Measurements from ENCODE around the gene SLX1B.
"Not testable (repeated sequence)": the region's sequence is repeated elsewhere in the genome, so short reads cannot be mapped to it uniquely, and the experiment has no call there.

SLX1B gene

DNA sequence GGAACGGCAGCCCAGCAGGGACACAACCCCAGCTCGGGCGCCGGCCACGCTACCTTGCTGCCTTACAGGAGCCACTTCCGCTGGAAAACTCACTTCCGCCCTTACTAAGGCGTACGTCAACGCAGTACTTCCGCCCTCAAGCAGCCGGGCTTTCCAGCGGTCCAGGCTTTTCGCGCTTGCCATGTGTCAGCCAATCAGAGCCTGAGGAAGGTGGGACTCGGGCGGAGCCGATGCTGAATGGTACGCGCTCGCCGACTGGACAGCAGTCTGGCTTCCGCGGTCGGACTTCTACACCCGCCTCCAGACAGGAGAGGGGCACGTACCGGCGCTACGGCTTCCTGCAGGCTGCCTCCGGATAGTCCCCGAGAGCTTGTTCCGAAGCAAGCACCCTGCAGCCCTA, at the start of gene SLX1B, which contains the start of gene BOLA2:
Gene SLX1B (plus strand): TSS at position 265 of the 400 bp plus-strand sequence.
Gene BOLA2 (minus strand): TSS at position 83 of the 400 bp plus-strand sequence. CDS start 98 bp downstream, outside the sequence.
- not testable (repeated sequence) for DNase-seq (ENCODE audit: low spot score)

GRCh38 chr16:29405249-29405648, 49.1 kb upstream of the SLX1B start:
- not testable (repeated sequence) for DNase-seq (ENCODE audit: low spot score)

DNA sequence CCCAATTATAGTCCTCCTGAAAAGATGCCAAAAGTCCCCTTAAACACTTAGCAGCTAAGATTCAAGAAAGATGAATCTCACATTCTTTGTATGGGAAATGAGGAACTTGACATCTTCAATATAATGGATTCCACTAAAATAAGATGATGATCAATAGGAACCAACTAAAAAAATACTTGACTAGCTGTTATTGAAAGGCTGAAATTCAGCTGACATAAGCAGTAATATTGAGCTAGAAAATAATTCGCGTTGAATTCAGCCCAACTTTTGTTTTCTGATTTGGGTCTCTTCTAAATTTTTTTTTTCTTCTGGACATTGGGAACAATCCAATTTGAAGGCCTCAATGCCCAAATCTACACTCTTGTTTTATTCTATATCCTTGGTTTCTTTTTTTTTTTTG, 30.7 kb upstream of the SLX1B start:
- DNase-seq (ENCODE audit: low spot score) = not testable (repeated sequence)

- not testable (repeated sequence) for DNase-seq (ENCODE audit: low spot score)
Measured at GRCh38 chr16:29425390-29425789, 28.9 kb upstream of the SLX1B start.

- not testable (repeated sequence) for DNase-seq (ENCODE audit: low spot score)
Measured at GRCh38 chr16:29453754-29454153, 579 bp upstream of the SLX1B start.

DNA sequence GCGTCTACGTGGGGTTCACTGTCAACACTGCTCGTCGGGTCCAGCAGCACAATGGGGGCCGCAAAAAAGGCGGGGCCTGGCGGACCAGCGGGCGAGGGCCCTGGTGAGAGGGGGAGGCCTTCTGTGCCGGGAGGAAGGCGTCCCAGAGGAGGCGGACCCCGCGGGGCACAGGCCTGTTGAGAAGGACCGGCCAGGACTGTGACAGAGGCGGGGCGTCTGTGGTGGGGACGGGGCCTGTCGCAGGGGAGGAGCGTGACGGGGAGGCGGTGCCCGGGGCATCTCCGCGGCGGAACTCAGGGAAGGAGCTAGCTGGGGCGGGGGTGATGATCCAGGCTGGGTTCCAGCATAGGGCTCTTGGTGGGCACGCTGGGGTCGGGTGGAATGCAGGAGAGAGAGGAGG, 495 bp downstream of the SLX1B start:
- DNase-seq (ENCODE audit: low spot score) = not testable (repeated sequence)

- not testable (repeated sequence) for DNase-seq (ENCODE audit: low spot score)
Measured at GRCh38 chr16:29457660-29458059, 3.3 kb downstream of the SLX1B start.

DNA sequence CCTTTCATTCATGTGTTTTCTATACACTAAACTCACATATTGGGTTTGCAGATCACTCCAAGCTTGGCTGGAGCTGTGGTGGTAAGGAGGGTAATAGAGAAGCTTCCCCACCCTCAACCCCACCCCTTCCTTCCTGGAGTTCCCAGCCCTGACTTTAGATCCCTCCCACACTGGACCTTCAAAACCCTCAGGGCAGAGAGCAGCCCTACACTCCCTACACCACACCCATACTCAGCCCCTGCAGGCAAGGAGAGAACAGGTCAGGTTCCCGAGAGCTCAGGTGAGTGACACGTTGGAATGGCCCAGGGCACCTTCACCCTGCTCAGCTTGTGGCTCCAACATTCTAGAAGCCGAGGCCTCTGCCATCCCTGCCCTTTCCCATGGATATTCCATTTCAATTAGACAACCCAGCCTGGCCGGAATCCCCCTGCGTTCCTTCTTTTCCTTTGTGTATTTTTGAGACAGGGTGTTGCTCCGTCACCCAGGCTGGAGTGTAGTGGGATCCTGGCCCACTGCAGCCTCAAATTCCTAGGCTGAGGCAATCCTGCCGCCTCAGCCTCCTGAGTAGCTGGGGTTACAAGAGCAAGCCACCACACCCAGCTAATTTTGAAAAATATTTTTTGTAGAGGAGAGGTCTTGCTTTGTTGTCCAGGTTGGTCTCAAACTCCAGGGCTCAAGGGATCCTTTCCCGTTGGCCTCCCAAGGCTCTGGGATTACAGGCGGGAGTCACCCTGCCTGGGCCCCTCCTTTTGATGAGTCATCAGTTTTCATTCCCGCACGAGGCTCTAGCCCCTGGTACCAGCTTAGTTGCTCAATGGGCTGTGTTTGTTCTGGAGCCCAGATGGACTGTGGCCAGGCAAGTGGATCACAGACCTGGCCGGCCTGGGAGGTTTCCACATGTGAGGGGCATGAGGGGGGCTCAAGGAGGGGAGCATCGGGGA, 5.6 kb downstream of the SLX1B start, which contains the start of gene SULT1A4:
Gene SULT1A4 (plus strand): TSS at position 208 of the 941 bp plus-strand sequence. CDS start 1,473 bp downstream, outside the sequence.
- DNase-seq (ENCODE audit: low spot score) = not testable (repeated sequence)

DNA sequence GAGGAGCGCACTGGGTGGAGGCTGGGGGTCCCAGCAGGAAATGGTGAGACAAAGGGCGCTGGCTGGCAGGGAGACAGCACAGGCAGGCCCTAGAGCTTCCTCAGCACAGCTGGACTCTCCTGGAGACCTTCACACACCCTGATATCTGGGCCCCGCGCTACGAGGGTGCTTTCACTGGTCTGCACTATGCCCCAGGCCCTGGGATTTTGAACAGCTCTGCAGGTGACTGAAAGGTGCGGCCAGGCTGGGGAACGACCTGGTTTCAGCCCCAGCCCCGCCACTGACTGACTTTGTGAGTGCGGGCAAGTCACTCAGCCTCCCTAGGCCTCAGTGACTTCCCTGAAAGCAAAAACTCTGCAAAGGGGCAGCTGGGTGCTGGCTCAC, 6.3 kb downstream of the SLX1B start:
- not testable (repeated sequence) for DNase-seq (ENCODE audit: low spot score)

- DNase-seq (ENCODE audit: low spot score) = not testable (repeated sequence)
Measured at GRCh38 chr16:29465985-29466824, 11.9 kb downstream of the SLX1B start.

DNA sequence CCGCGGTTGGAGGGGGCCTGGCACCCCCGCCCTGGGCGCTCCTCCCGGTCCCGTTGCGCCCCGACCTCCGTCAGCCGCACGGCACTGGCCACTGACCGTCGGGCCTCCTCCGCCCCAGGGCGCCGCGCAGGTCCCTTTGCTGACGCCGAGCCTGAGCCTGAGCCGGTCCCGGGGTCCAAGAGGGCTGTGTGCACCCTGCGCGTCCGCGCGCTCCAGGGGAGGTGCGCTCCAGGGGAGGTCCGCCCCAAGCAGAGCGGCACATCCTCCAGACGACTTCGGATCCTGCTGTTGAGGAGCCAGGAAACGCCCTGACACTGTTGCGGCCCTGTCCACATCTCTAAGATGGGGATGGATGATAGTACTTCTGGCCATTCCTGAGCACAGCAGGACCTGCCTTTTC, 12.6 kb downstream of the SLX1B start:
- not testable (repeated sequence) for DNase-seq (ENCODE audit: low spot score)

DNA sequence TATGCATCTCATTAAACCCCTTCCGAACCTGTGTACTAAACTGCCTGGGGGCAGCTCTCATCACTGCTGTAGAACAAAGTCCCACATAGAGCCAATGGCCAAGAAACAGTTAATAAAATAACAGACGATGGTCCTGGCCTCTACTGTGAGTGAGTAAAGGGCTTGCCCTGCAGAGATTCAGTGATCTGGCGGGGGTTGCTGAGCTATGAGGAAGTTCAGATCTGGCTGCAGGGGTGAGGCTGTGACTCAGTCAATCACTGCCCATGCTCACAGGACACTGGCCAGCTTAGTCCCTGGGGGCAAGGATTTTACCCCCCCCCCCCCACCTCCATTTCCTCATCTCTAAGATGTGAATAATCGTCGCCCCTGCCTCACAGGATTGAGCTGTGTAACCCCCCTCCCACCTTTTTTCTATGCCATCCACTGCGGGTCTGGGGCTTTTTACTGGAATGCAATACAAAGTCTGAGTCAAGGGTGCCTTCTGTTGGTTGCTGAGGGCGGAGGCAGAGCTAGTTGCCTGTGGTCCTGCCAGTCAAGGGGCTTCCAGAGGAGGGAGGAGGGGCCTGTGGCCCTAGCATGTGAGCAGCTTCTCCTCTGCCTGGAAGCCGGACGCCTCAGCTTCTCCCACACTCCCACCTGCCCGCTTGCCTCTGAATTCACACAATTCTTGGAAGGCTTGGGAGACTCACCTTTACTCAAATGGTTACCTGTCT, 13.5 kb downstream of the SLX1B start:
- not testable (repeated sequence) for DNase-seq (ENCODE audit: low spot score)

GRCh38 chr16:29469660-29470059, 15.3 kb downstream of the SLX1B start:
- not testable (repeated sequence) for DNase-seq (ENCODE audit: low spot score)

GRCh38 chr16:29472065-29472464, 17.7 kb downstream of the SLX1B start:
- DNase-seq (ENCODE audit: low spot score) = not testable (repeated sequence)

DNA sequence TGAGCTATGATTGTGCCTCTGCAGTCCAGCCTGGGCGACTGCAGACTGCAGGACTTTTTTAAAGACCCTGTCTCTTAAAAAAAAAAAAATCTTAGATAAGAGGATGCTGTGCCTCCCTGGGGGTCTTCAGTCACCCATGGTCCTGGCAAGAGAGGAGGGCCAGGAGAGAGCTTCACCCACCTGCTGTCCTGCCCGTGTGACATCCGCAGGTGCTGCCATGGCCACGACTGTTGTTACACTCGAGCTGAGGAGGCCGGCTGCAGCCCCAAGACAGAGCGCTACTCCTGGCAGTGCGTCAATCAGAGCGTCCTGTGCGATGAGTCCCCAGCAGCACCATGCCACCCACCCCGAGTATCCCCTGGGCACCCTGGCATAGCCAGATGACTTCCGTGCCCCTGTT, 27.9 kb downstream of the SLX1B start:
- not testable (repeated sequence) for DNase-seq (ENCODE audit: low spot score)

GRCh38 chr16:29506308-29506707, 52.0 kb downstream of the SLX1B start, which contains the start of gene NPIPB12:
NPIPB12 (minus strand) TSS chr16:29506408.
- DNase-seq (ENCODE audit: low spot score) = not testable (repeated sequence)
